Measurements from ENCODE around the gene ACO1. TPM values are rescaled to one million over a fixed set of nuclear protein-coding genes. Genes with fewer than 3 reads are reported as not detected.

ACO1 gene
- total RNA-seq, 1 donor from 2014 or later: 22.7 TPM

DNA sequence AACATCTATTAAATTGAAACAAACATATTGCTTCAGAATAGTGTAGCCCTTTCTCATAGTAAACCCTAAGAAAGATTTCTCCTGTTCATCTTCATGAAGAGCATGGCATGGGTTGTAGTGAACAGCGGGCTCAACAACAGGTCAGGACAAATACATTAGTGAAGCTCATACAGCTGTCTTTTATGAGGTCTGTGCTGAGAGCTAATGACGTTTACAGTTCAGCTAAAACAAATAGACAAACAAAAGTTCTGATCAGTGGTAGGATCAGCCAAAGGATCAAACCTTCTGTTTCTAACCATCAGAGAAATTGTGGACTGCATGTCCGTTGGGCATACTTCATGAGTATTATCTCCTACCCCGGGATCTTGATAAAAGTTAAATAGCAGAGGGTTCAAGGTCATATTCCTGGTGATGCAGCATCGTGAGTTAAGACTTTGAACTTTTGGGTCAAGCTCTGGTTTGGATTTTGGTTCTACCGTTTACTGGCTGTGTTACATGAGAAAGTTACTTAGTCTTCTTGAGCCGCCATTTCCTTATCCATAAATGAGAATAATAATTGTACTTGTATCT lies 37.9 kb downstream of the ACO1 start:
- DNase-seq: no peak

DNA sequence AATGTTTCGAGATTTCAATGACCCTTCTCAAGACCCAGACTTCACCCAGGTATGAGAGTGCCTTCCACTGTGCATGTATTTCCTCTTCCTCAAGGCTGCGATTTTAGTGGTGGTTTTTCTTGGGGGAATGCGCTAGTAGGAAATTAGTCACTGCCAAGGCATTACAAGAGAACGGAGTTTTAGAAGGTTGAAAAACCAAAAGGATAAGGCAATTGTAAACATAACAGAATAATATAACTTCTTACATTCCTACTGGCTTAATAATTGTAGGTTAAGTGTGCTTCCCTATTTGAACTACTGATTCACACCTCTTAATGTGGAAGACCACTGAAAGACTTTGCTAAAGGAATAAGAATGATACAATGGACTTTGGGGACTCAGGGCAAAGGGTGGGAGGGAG lies 38.9 kb downstream of the ACO1 start:
- no peak for DNase-seq

DNA sequence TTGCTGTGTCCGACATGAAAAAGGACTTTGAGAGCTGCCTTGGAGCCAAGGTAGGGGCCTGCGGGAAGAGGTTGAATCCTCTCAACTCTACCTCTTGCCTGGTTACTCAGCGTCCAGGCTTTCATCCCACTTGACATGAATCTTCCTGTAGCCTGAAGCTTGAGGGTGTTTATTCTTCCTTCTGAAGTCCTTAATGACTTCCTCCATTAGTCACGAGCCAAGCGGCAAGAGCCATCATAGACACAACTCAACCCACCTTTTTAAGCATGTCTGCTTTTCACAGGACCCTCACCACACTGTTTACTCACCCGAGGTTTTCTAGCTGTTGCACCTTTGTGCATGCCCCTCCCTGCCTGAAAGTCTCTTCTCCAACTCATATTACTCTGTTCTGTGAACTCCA lies 40.2 kb downstream of the ACO1 start:
- DNase-seq: no peak

DNA sequence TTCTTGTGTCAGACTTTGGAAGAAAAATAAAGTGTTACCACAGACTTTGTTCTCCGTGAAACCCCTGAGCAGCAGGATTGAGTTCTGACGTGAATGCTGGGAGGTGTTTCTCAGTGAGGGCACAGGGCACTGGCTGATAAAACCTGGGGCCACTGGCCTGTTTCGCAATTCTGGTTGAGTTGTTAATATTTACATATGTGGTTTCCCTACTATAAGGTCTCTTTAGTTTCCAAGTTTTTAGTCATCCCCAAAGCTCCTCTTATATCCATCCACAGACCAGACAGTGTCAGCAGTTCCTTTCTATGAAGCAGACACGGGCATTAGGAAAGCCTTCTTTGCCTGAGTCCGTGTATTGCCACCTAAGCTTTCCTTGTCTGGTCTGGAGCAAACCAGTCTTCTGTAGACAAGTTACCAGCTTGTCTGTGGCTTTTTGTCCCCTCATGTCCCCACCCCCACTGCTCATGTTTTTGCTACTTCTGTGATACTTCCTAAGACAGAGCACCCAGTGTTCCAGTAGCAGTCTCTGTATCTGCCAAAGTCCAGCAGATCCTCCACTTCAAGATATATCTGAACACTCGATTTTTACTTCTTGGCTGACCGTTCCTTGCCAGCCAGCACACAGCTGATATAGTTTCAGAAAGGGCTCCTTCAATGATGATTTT lies 42.0 kb downstream of the ACO1 start:
- DNase-seq: no peak

DNA sequence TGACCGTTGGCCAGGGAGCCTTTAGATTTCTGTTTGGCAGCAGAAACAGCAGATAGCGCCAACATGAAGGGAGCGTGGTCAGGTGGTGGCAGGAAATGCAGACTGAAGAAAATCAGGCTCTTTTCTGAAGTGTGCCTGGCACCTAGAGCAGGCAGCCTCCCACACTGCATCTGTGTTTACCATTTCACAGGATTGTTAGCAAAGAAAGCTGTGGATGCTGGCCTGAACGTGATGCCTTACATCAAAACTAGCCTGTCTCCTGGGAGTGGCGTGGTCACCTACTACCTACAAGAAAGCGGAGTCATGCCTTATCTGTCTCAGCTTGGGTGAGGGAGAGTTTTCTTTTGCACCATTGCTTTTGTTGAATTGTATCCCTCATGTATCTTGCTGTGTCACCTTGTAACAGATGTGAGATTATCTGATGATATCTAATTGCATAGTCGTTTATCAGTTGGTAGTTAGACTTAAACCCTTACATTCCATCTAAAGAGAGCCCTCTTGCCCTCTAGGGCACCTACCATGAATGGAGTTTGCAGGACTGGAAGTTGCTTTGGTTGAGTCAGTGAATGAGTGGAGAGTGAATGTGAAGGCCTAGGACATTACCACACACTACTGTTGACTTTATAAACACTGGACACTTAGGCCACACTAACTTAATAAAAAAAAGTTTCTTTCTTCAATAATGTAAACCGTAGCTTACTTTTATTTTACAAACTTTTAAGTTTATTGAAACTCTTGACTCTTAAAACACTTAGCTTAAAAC lies 42.8 kb downstream of the ACO1 start:
- no peak for DNase-seq

DNA sequence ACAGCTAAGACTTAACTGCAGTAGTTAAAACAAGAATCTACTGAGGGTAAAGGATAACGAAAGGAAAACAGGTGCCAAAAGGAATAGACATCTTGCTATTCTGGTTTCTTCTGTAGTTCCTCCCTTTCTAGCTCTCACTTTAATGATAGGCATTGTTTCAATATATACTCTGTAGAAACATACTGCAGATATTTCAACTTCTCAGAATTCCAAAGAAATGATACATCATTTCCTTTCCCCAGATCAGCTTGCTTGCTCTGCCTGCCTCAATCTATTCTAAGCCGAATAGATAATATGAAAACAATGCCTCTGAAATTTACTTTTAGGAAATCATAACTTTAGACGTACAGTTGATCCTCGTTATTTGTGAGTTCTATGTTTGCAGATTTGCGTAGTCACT lies 46.3 kb downstream of the ACO1 start:
- DNase-seq: no peak

DNA sequence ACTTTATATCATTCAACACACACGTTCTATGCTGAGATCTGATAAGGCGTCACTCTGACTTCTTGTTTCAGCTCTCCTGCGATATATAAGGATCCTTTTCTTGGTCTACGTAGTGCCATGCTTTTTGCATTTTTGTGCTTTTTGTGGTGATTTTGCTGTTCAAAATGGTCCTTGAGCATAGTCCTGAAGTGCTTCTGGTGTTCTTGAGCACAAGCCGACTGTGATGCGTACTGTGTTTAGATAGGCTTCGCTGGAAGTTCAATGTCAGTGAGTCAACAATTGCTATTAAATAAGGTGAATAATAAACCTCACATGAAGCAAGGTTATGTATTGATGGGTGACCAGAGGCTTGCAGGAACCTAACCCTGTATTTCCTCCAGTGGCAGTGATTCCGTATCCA lies 46.8 kb downstream of the ACO1 start:
- no peak for DNase-seq

DNA sequence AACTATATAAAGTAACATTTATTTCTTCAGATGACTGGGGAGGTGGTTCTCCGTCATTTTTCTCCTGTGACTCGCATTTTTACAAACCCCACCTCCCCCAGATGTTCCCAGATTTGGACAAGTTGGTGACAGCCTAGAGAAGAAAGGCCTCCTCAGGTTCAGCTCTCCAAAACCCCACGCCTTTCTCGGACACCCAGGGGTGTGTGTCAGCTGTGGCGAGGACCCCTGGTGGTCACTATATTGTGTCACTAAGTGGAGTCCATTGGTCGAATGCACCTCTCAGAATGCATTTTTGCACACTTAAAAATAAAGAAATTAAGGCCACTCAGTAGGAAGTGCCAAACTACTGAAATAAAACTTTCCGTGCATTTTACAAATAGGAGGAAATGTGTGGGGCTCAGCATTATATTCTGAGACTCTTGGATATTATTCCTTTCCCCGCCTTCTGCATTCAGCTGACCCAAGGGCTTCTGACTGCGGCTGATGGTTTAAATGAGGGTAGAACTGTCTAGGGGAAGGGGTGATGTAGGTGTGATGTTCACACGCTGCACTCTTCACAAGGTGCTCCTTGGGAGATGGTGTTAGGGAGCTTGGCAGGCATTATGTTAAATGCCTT lies 47.6 kb downstream of the ACO1 start:
- no peak for DNase-seq

DNA sequence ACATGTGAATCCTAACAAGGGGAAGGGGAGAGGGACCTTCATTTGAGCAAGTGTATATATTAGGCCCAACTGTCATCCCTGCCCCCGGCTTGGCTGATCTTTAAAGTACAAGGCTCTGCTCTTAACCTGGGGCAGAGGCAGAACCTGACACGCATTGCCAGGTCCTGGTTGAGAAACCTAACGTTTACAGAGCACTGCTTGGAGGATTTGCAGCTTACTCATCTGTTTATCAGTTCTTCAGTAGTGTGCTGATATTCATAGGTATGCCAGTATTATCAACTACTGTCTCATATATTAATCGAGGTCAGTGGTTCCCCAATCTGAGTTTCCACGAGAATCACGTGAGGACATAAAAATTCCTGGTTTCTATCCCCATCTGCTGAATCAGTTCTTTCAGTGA lies 50.4 kb downstream of the ACO1 start:
- no peak for DNase-seq

DNA sequence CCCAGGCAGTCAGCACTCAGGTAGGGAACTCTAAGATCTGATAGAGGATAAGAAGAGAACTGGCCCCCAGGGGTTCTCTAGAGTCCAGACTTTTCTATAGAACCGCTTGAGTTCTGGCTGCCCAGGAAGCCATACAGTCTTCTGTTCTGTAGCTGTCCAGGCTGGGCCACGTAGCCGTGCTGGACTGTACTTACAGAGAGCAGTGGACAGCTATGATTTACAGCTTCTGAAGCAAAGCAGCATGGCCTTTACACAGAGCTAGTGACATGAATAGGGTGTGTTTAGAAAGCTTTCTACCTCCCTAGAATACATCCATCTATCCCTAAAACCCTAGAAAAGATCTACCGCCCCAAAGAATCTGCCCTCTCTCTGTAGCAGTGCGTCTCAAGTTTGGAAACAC lies 57.2 kb downstream of the ACO1 start:
- DNase-seq: no peak

DNA sequence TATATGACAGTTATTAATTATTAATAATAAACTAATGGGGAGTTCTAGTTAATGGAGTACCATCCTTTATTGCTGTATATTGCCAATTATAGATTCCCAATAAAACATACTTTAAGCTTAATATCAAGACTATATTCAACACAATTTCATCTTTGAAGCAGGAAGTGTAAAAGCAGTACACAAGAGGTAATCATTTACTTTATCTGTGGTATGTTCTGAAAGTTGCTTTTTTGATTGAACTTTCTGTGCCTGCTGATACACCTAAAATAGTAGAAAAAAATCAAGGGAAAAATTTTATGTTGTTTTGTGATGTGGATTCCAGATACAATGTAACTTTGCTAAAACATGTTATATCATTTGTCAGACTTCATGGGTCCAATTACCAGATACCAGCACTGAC lies 58.0 kb downstream of the ACO1 start:
- no peak for DNase-seq

DNA sequence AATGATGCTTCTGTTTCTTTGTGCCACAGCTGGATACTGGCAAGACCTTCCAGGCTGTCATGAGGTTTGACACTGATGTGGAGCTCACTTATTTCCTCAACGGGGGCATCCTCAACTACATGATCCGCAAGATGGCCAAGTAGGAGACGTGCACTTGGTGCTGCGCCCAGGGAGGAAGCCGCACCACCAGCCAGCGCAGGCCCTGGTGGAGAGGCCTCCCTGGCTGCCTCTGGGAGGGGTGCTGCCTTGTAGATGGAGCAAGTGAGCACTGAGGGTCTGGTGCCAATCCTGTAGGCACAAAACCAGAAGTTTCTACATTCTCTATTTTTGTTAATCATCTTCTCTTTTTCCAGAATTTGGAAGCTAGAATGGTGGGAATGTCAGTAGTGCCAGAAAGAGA lies 65.5 kb downstream of the ACO1 start:
- no peak for DNase-seq

DNA sequence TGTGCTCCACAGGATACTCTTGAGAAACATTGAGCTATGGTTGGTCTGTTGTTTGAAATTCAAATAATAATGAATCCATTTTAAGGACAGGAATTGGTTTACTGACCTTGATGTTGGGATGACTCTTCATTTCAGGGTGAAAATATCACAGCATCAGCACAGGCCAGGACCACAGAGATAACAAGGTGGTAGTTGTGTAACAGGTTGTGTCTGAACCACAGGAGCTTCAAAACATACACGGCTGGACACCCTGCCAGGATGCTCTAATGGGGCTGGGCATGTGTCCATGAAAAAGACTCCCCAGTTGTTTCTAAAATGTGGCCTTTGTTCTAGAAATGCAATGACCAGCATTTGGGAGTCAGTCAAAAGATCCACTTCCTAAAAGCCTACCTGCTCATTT lies 69.8 kb downstream of the ACO1 start:
- no peak for DNase-seq

DNA sequence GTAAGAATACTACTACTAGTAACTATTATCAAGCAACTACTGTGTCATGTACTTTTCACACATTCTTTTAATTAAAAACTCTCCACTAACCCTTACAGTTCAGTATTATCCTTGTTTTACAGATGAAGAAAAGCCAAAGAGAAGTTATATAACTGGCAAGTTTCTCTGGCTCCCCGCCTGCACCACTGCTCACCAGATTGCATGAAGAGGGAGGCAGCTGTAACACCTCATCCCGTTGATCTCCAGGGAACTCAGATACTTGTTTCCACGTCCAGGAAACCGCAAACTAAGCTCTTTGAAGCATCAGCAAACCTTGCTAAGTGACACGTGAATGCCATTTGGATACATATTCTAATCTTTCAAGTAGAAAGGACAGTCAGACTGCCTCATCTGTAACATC lies 71.3 kb downstream of the ACO1 start:
- no peak for DNase-seq

DNA sequence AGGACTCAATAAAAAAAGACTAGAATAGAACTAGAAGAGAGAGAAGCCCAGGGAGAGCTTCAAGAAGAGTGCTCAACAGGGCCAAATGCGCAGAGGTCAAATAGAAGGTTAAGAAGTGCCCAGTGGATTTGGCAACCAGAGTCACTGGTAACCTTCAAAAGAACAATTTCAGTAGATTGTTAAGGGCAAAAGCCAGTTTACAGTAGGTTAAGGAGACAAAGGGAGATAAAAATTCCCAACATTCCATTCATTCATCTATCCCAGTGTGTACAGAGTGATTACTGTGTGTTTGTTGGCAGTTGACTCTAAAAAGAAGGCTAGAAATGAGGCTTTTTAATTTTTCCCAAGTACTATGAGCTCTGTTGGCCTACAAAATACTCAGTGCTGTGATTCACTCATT lies 72.1 kb downstream of the ACO1 start:
- no peak for DNase-seq

DNA sequence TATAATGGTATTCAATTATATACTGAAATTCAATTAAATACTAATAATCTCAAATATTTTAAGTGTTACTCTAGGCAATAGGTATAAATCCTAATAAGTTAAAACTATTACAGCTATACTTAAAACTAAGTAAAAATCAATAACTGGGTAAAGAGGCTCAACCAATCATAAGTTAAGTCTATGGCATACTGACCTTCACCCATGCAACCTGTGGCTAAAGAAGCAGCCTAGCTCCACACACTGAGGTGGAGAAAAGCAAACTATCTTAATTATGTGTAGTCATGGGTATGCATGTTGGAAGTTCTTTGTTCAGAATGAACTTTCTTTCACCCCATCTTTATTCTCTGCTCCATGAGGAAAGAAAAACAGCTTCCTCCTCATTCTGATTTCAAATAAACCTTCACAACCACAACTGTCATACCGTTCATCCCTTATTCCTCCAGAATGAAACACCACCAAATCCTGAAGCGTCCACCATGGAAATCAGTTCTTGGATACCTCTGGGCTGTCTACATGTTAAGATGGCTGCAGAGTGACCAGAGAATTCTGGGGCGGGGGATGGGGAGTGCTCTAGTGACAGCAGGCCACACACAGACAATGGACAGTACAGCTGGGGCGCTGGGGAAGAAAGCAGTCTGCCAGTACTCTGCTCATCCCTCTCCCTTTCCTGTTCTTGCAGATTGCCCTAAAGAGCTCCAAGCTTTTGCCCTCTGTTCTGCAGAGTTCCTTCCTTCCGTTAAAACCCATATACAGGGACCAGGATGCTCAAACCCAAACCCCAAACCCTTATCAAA lies 79.3 kb downstream of the ACO1 start:
- no peak for DNase-seq

DNA sequence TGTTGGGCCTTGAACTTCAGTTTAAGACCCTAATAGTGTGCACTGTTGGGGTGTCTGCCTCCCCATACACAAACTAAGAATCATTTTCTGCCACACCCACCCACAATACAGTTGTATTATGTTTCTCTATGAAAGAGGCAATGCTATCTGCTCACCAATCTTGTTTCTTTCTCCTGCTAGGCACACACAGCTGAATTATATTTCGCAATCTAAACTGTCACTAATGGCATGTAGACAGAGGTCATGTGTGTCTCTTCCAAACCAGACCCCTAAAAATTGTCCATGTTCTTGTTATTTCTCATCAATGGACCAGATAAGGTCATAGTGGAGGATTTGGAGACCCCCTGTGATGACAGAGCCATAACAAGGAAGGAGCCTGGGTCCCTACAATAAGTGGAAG lies 84.3 kb downstream of the ACO1 start:
- DNase-seq: no peak

DNA sequence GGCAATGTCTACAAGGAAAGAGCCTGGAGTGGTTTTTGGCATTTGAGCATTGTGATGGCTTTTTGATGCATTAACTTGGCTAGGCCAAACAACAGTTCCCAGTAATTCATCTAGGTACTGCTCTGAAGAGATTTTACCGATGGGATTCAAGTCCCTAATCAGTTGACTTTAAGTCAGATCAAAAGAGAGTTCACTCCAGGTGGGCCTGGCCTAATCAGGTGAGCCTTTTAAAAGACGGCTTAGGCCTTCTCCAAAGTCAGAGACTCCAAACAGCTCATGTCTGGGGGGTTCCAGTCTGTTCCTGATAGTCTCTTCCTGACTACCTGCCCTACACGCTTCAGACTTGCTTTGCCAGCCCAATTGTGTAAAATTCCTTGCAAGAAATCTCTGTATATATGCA lies 87.9 kb downstream of the ACO1 start:
- no peak for DNase-seq

DNA sequence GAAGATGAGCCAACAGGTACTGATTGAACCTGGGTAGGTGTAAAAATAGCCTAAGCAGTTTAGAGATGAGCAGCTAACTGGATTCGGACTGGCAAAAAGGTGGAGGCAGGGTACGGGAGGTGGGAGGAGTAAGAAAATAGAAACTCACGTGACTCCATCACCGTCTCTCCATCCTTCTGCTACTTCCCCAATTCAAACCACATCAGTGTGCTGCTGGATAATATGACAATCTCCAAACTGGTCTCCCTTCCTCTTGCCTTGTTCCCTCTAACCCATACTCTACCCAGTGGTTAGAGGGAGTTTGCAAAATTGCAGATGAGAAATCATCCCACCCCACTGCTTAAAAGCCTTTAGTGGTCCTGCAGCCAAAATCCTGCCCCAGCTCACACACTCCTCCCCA lies 98.9 kb downstream of the ACO1 start:
- no peak for DNase-seq

DNA sequence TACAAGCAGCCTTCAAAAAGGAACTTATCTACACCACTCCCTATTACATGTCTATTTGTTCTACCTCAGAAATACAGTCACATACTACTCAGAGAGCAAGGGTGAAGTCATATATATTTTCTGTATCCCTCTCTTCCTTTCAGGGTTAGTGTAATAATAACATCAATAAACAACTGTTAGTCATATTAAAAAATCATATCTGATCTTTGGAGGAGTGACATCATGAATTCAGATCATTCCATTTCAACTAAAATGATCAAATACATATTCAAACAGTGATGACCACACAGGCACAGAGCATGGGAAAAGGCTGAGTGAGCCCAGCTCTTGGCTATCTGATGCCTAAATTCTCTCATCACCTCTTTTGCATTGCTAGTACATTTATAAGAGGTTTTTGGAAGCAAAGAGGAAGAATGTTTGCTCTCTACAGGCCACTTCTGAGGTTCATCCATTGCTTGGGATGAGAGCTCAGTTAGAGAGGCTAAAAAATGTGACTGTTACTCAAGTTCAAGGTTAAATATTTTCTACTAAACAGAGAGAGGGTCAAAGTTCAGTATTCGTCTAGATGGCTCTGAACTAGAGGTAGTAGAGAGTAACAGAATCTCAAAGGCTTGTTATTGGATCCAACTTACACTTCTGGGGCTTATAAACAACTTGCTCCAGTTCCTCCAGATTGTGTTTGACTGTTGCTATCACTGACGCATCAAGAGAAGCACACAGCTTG lies 102.6 kb downstream of the ACO1 start:
- no peak for DNase-seq

DNA sequence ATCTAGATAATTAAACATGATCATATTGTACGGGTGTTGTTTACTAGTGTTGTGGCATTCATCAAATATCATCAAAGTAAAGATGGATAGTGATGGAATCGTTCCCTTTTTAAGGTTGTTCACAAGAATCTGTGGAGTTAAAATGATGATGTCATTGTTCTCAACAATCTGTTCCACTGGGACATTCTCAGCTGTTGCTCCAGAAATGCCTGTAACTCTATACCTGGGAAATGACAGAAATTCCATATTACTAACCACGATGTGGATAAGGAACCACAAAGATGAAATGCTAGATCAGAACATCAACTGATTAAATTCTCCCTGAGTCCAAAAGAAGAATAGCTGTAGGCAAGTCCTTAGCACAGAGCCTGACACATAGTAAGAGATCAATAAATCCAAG lies 103.5 kb downstream of the ACO1 start:
- no peak for DNase-seq

DNA sequence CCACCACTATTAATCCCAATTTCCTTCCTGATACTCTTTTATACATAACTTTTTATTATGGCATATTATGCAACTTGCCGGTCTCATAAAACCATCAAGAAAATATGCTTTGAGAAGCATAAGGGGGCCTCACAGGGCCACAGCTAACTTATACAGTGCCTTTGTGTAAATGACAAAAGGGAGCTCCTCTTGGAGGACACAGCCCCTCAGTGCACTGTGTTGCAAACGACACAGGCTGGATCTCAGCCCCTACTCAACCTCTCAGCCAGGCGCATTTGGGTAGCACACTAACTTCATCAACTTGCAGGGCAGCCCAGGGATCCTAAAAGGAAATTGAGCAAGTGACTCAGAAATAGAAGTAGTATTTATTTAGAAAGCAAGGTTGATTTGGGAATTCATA lies 106.2 kb downstream of the ACO1 start:
- DNase-seq: no peak
